Thoracic aorta (tissue), 2 donors: ENCODE results near the gene MKS1. TPM values are rescaled to one million over a fixed set of nuclear protein-coding genes. Genes with fewer than 3 reads are reported as not detected.

Source experiments
- ATAC-seq: fragments of 150-250 bp; one replicate; pipeline ENCODE4 v1.8.0; 2017; ENCODE audit warnings: low read depth; ENCODE audit not compliant: insufficient number of reproducible peaks, low FRiP score
- DNase-seq: peaks from one replicate; pipeline ENCODE4 v3.0.0-alpha.2; 2020; ENCODE audit warnings: low spot score
- H3K27ac ChIP-seq, 2 donors: fragments of 200-600 bp; sonication (generic); 1 replicate in 1 of 2; 2 replicates in 1 of 2; pipeline ENCODE4 v1.5.1; 2016; ENCODE audit warnings: mild to moderate bottlenecking in 2 of 2, moderate library complexity in 2 of 2
- H3K27me3 ChIP-seq: fragments of 200-600 bp; sonication (generic); replicated peaks from 2 replicates; pipeline ENCODE4 v1.6.0; 2016; ENCODE audit warnings: mild to moderate bottlenecking; ENCODE audit not compliant: insufficient read depth
- H3K36me3 ChIP-seq: fragments of 200-600 bp; sonication (generic); one replicate; pipeline ENCODE4 v1.5.1; 2016
- H3K4me1 ChIP-seq, 2 donors: fragments of 200-600 bp; sonication (generic); 1 replicate in 1 of 2; 2 replicates in 1 of 2; pipeline versions ENCODE4 v1.5.1 to v1.6.0; 2016; ENCODE audit warnings: low read depth in 2 of 2, mild to moderate bottlenecking in 1 of 2; ENCODE audit not compliant: control insufficient read depth in 1 of 2
- H3K4me3 ChIP-seq: fragments of 200-600 bp; sonication (generic); 2 replicates; pipeline ENCODE4 v1.5.1; 2016; ENCODE audit warnings: mild to moderate bottlenecking
- H3K9me3 ChIP-seq: fragments of 200-600 bp; sonication (generic); 2 replicates; pipeline ENCODE4 v1.5.1; 2016
- CTCF ChIP-seq: fragments of 200-600 bp; sonication (generic); IDR thresholded peaks from one replicate; pipeline ENCODE4 v1.5.1; 2019; ENCODE audit warnings: antibody characterized with exemption
- total RNA-seq, 2 donors: library from RNA; depleted of rRNA; stranded (reverse); fragments of >200 nt; gene quantifications; one replicate each; pipeline versions ENCODE4 v1.1.0 to v1.2.3, GENCODE V29; 2016

The MKS1 gene
- total RNA-seq, 2 donors from 2014 or later, result 10.5 to 10.8 TPM

DNA sequence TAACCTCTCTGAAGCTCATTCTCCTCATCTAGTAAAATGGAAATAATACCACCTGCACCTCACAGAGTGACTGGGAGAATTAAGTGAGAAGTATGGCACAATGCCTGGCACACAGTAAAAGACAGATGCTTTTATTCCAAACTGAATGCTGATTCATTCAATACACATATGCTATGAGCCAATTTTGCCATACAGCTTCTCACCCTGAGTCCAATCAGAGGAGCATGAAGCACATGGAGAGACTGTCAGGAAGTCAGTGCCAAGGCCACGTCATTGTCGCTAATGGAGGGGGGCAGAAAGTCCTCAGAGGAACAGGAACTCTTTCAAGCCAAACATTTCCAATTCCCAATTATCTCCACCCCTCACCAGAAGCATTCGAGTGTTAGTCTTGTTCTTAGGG, 11.6 kb downstream of the MKS1 start:
- peaks cover 17% of the 10 kb centered on the region for H3K36me3 ChIP-seq
- no peak for TF ChIP-seq CTCF

DNA sequence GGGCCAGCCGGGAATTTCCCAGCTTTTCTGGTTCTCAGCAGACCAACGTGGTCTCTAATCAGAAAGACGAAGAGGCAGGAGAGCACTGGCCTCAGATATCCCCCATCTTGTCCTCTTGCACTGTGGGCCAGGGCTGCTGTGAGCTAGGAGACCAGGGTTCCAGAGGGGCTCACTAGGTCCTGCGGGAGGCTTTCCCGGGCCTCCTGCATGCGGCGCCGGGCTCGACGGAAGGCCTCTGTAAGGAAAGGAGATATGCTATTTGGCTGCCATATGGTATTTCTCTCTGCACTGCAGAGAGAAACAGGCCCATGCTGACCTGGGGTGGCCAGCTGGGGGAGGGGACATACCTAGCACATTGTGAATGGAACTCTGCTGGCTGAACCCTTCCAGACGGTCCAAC, 13.1 kb downstream of the MKS1 start:
- no peak for ATAC-seq
- no peak overlapping the region for H3K4me3 ChIP-seq
- no peaks in the 10 kb centered on the region for H3K9me3 ChIP-seq
- no peak for DNase-seq
- no peak for TF ChIP-seq CTCF
- peaks cover 11% of the 10 kb centered on the region for H3K36me3 ChIP-seq
- no peaks in the 10 kb centered on the region for H3K4me1 ChIP-seq
- H3K27ac ChIP-seq, result no peak overlapping the region
- no peaks in the 10 kb centered on the region for H3K27me3 ChIP-seq

More for the DNA sequence above, 11.6 kb downstream of the MKS1 start:
- Histone ChIP-seq H3K4me1 (no peaks in the 10 kb centered on the region), H3K27me3 (no peaks in the 10 kb centered on the region), H3K4me3 (no peak overlapping the region), H3K27ac (no peak overlapping the region), H3K9me3 (no peaks in the 10 kb centered on the region)
- DNase-seq, result no peak
- ATAC-seq, result no peak

- H3K27ac ChIP-seq, result no peak overlapping the region
- TF ChIP-seq CTCF, result no peak
- H3K9me3 ChIP-seq, result no peaks in the 10 kb centered on the region
- no peaks in the 10 kb centered on the region for H3K4me1 ChIP-seq
- ATAC-seq, result no peak
- no peak overlapping the region for H3K4me3 ChIP-seq
- DNase-seq, result no peak
- H3K36me3 ChIP-seq, result peaks cover 11% of the 10 kb centered on the region
- H3K27me3 ChIP-seq, result no peaks in the 10 kb centered on the region
These were observed 14.3 kb downstream of the MKS1 start for GRCh38 chr17:58204796-58205195.

- Histone ChIP-seq H3K4me1 (no peaks in the 10 kb centered on the region), H3K4me3 (no peak overlapping the region), H3K27me3 (no peaks in the 10 kb centered on the region), H3K9me3 (no peaks in the 10 kb centered on the region), H3K27ac (no peak overlapping the region), H3K36me3 (peaks cover 7% of the 10 kb centered on the region)
- no peak for DNase-seq
- TF ChIP-seq CTCF, result no peak
- ATAC-seq, result no peak
These were observed 16.2 kb downstream of the MKS1 start for GRCh38 chr17:58202859-58203258.

DNA sequence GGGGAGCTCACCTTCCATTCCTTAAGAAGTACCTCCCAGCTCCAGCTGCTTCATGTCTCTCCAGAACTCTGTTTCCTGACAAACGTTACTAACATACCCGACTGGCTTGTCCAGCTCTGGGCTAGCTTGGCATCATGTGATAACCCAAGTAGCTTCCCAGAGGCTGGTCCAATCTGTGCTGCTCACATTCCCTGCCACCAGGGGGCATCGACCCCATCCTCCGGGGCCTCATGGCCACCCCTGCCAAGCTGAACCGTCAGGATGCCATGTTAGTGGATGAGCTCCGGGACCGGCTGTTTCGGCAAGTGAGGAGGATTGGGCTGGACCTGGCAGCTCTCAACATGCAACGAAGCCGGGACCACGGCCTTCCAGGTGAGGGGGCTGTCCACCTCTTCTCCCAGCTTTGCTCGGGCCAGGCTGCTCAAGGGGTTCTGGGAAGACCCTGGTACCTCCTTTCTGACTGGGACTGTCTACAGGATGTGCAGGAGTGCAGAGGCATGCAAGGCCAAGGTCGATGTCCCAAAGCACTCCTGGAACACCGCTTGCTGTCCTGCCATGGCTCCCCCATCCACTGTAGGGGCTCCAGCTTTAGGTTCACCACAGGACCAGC, 18.9 kb downstream of the MKS1 start:
- no peaks in the 10 kb centered on the region for H3K9me3 ChIP-seq
- no peak overlapping the region for H3K4me3 ChIP-seq
- ATAC-seq (no peak), DNase-seq (no peak)
- H3K36me3 ChIP-seq, result no peaks in the 10 kb centered on the region
- no peak for TF ChIP-seq CTCF
- no peaks in the 10 kb centered on the region for H3K27me3 ChIP-seq
- H3K4me1 ChIP-seq, result no peaks in the 10 kb centered on the region
- no peak overlapping the region for H3K27ac ChIP-seq
